Lower leg skin (tissue), 4 donors: ENCODE measurements around the gene SLC25A25. TPM values are rescaled to one million over a fixed set of nuclear protein-coding genes. Genes with fewer than 3 reads are reported as not detected.
A peak's percentile ranks its signal among the peaks of the same experiment; 100 is the strongest.
"Not testable (repeated sequence)": the region's sequence is repeated elsewhere in the genome, so short reads cannot be mapped to it uniquely, and the experiment has no call there.

ENCODE experiments used
- DNase-seq, 2 donors: peaks; one replicate each; pipeline ENCODE4 v3.0.0-alpha.2; 2019; ENCODE audit warnings: low spot score in 2 of 2
- H3K4me3 ChIP-seq: fragments of 200-600 bp; sonication (generic); 2 replicates; pipeline ENCODE4 v1.5.1; 2017; ENCODE audit warnings: mild to moderate bottlenecking, low read depth; ENCODE audit not compliant: poor library complexity, severe bottlenecking
- CTCF ChIP-seq, 3 donors: fragments of 450-650 bp; IDR thresholded peaks; one replicate each; pipeline ENCODE4 v1.5.1; 2016; ENCODE audit warnings: antibody characterized with exemption in 3 of 3, mild to moderate bottlenecking in 3 of 3, moderate library complexity in 2 of 3
- POLR2A ChIP-seq, 2 donors: fragments of 450-650 bp; IDR thresholded peaks; one replicate each; pipeline ENCODE4 v1.6.1; 2016 to 2017; ENCODE audit warnings: antibody characterized with exemption in 2 of 2, mild to moderate bottlenecking in 1 of 2, moderate library complexity in 1 of 2
- WGBS, 2 donors: methylation state at CpG; one replicate each; pipeline ENCODE4 v1.1.5; 2018; 5-methylcytosine and 5-hydroxymethylcytosine counted together
- intact Hi-C: fragments of 100-400 bp; cut with DNase I; formaldehyde crosslinking; loops from one replicate; pipeline ENCODE4 v1.15.0; 2023; ENCODE audit warnings: low total_unique reads
- total RNA-seq, 4 donors: library from RNA; depleted of rRNA; stranded (reverse); fragments of >200 nt; gene quantifications; one replicate each; pipeline ENCODE4 v1.1.0, GENCODE V29; 2016

The SLC25A25 gene
- total RNA-seq, 4 donors from 2014 or later = 26.4 to 40.3 (median 32.0) TPM

DNA sequence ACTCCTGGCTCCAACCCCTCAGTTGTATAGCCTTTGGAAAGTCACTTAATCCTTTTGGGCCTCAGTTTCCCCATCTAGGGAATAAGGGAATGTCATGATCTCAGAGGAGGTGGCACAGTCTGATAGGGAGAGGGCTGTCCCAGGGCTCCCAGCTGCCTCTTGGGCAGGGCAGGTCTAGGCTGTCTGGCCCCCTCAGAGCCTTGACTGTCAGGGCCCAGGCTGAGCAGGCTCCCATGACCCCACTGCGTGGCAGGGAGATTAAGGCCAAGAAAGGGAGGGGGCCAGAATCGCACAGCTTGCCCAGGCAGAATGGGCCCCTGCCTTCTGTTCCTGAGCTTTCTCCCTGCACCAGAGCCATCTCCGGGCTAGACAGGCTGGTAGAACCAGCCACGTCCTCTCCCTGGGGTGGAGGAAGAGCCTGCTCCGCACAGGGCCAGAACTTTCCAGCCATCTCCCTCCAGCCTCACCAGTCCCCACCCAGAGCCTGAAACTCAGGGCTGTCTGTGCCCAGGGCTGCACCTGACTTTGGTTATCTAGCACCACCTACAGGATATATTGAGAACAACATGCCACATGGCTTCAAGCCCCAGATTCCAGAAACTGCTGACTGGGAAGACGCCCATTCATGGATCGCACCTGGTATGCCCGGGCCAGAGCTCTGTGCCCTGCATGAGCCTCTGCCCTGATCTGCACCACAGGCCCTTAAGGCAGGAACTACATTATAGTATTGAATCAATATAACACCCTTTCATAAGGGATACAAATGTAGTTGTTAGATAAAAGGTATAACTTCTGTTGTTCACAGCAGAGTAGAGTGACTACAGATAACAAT is 33.0 kb upstream of the SLC25A25 start:
- H3K4me3 ChIP-seq = no peak overlapping the region
- intact Hi-C loops = loop anchor here (5.0 kb wide), 1 partner anchor 93 kb away; no protein-coding TSS in a partner anchor
- DNase-seq = peak; percentile 77 to 92
- WGBS, 2 donors = 6 to 23% methylated on average over 8 of the region's 8 CpGs
- TF ChIP-seq CTCF (IDR thresholded peaks at IDR 0.05) (peak in 1 of 3 donors; percentile 39), POLR2A (IDR thresholded peaks at IDR 0.05) (no peak)

- intact Hi-C loops = loop anchor here (5.0 kb wide), 1 partner anchor 94 kb away; no protein-coding TSS in a partner anchor
Measured at GRCh38 chr9:128036522-128036921, 31.5 kb upstream of the SLC25A25 start.

DNA sequence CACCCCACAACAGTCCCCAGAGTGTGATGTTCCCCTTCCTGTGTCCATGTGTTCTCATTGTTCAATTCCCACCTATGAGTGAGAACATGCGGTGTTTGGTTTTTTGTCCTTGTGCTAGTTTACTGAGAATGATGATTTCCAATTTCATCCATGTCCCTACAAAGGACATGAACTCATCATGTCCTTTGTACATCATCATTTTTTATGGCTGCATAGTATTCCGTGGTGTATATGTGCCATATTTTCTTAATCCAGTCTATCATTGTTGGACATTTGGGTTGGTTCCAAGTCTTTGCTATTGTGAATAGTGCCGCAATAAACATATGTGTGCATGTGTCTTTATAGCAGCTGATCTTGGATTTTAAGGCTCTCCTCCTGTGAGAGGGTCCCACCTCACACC is 27.2 kb upstream of the SLC25A25 start:
- WGBS, 2 donors = 83 to 95% methylated on average over 2 to 3 of the region's 3 CpGs
- DNase-seq, intact Hi-C loops, H3K4me3 ChIP-seq: not testable (repeated sequence)

More at GRCh38 chr9:128036522-128036921, 31.5 kb upstream of the SLC25A25 start:
- 65 to 88% methylated on average over 3 of the region's 3 CpGs for WGBS, 2 donors
- not testable (repeated sequence) for DNase-seq, H3K4me3 ChIP-seq

- no peak overlapping the region for H3K4me3 ChIP-seq
- TF ChIP-seq CTCF (IDR thresholded peaks at IDR 0.05) = no peak
- TF ChIP-seq POLR2A (IDR thresholded peaks at IDR 0.05) = no peak
- no peak for DNase-seq
- 82 to 86% methylated on average over 7 of the region's 7 CpGs for WGBS, 2 donors
- intact Hi-C loops = no loop called here
Measured at GRCh38 chr9:128042043-128042442, 26.0 kb upstream of the SLC25A25 start.

- DNase-seq = no peak
- intact Hi-C loops = no loop called here
- no peak overlapping the region for H3K4me3 ChIP-seq
- WGBS, 2 donors = 68 to 71% methylated on average over 6 of the region's 7 CpGs
- TF ChIP-seq POLR2A (IDR thresholded peaks at IDR 0.05) = no peak
- TF ChIP-seq CTCF (IDR thresholded peaks at IDR 0.05) = no peak
Measured at GRCh38 chr9:128043467-128043868, 24.6 kb upstream of the SLC25A25 start.

DNA sequence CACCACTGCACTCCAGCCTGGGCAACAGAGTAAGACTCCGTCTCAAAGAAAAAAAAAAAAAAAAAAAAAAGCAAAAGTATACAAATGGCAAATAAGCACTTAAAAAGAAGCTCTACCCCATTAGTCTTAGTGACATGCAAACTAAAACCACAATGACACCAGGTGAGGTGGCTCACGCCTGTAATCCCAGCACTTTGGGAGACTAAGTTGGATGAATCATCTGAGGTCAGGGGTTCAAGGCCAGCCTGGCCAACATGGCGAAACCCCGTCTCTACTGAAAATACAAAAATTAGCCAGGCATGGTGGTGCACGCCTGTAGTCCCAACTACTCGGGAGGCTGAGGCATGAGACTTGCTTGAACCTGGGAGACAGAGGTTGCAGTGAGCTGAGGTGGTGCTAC is 22.6 kb upstream of the SLC25A25 start:
- intact Hi-C loops, DNase-seq, H3K4me3 ChIP-seq: not testable (repeated sequence)
- WGBS, 2 donors = 84 to 93% methylated on average over 6 of the region's 6 CpGs

DNA sequence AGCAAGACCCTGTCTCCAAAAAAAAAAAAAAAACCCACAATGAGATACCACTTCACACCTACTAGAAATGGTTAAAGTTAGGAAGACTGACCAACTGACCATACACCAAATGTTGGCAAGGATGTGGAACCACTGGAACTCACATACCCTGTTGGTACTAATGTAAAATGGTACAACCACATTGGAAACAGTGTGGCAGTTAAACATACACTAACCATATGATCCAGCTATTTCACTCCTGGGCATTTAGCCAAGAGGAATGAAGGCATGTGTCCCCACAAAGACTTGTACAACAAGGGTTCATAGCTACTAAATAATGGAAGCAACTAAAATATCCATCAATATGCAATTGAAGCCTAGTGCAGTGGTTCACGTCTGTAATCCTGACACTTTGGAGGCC is 22.2 kb upstream of the SLC25A25 start:
- 72 to 89% methylated on average over 1 of the region's 1 CpG for WGBS, 2 donors
- no peak for DNase-seq
- intact Hi-C loops = no loop called here
- no peak overlapping the region for H3K4me3 ChIP-seq
- no peak for TF ChIP-seq POLR2A (IDR thresholded peaks at IDR 0.05)
- TF ChIP-seq CTCF (IDR thresholded peaks at IDR 0.05) = no peak
